CD14-positive monocyte (primary cell): Measurements from ENCODE around the gene ARHGAP21. TPM values are rescaled to one million over a fixed set of nuclear protein-coding genes. Genes with fewer than 3 reads are reported as not detected.

Source experiments
- DNase-seq, 3 donors: peaks; one replicate each; pipeline ENCODE4 v3.0.0-alpha.2; 2011 to 2022
- H2AFZ ChIP-seq: 2 replicates; pipeline ENCODE4 v1.6.0; 2012; ENCODE audit warnings: mild to moderate bottlenecking, low read depth, low read length, inconsistent platforms; ENCODE audit not compliant: insufficient read depth, poor library complexity, severe bottlenecking
- H3K27ac ChIP-seq, 2 donors: 1 replicate in 1 of 2; 2 replicates in 1 of 2; pipeline ENCODE4 v1.5.1; 2012 to 2013; ENCODE audit warnings: low read length in 2 of 2, control low read depth in 1 of 2, inconsistent platforms in 1 of 2, low read depth in 1 of 2, mild to moderate bottlenecking in 1 of 2
- H3K27me3 ChIP-seq, 2 donors: one replicate each; pipeline versions ENCODE4 v1.6.0 to v1.6.1; 2011 to 2013; ENCODE audit warnings: low read length in 2 of 2; ENCODE audit not compliant: control insufficient read depth in 2 of 2, insufficient read depth in 2 of 2
- H3K36me3 ChIP-seq, 2 donors: replicated peaks in 1 of 2; 1 replicate in 1 of 2; 2 replicates in 1 of 2; pipeline versions ENCODE4 v1.5.1 to v1.6.1; 2012 to 2013; ENCODE audit warnings: low read length in 2 of 2, control low read depth in 1 of 2, inconsistent platforms in 1 of 2, mild to moderate bottlenecking in 1 of 2; ENCODE audit not compliant: insufficient read depth in 2 of 2, control insufficient read depth in 1 of 2
- H3K4me1 ChIP-seq, 2 donors: 1 replicate in 1 of 2; 2 replicates in 1 of 2; pipeline versions ENCODE4 v1.5.1 to v1.6.1; 2012 to 2013; ENCODE audit warnings: low read length in 2 of 2, control low read depth in 1 of 2, inconsistent platforms in 1 of 2, mild to moderate bottlenecking in 1 of 2, moderate library complexity in 1 of 2; ENCODE audit not compliant: insufficient read depth in 2 of 2, control insufficient read depth in 1 of 2
- H3K4me2 ChIP-seq: replicated peaks from 2 replicates; pipeline ENCODE3; 2012; ENCODE audit warnings: low read length, moderate library complexity, mild to moderate bottlenecking; ENCODE audit not compliant: poor library complexity, severe bottlenecking; ENCODE audit errors: extremely low read depth
- H3K4me3 ChIP-seq, 3 experiments: fragments of 200-600 bp in 1 of 3; sonication (generic) in 1 of 3; replicated peaks in 1 of 3; 1 replicate in 2 of 3; 2 replicates in 1 of 3; pipeline ENCODE4 v1.5.1; 2011 to 2013; ENCODE audit warnings: low read length in 3 of 3, mild to moderate bottlenecking in 3 of 3, control low read depth in 2 of 3, low read depth in 2 of 3, inconsistent platforms in 1 of 3, moderate library complexity in 1 of 3
- H3K79me2 ChIP-seq: 2 replicates; pipeline ENCODE4 v1.6.0; 2012; ENCODE audit warnings: mild to moderate bottlenecking, control low read depth, inconsistent platforms, low read length, moderate library complexity; ENCODE audit not compliant: insufficient read depth
- H3K9ac ChIP-seq: 2 replicates; pipeline ENCODE4 v1.6.0; 2017; ENCODE audit warnings: low read length, mild to moderate bottlenecking; ENCODE audit not compliant: insufficient read depth, poor library complexity, severe bottlenecking
- H3K9me3 ChIP-seq, 2 donors: replicated peaks in 1 of 2; 1 replicate in 1 of 2; 2 replicates in 1 of 2; pipeline versions ENCODE4 v1.5.1 to v1.6.1; 2012 to 2013; ENCODE audit warnings: low read length in 2 of 2, control low read depth in 1 of 2; ENCODE audit not compliant: control insufficient read depth in 1 of 2, insufficient read depth in 1 of 2
- H4K20me1 ChIP-seq: 2 replicates; pipeline ENCODE4 v1.6.0; 2012; ENCODE audit warnings: mild to moderate bottlenecking, low read length, control low read depth, moderate library complexity; ENCODE audit not compliant: insufficient read depth
- H3K27ac Mint-ChIP-seq, 7 donors: one replicate each; pipeline ENCODE4 v1.8.0; 2020; ENCODE audit warnings: mild to moderate bottlenecking in 7 of 7, mixed read lengths in 7 of 7, moderate library complexity in 6 of 7, inconsistent platforms in 2 of 7
- H3K27me3 Mint-ChIP-seq, 3 donors: one replicate each; pipeline ENCODE4 v1.8.0; 2021 to 2022; ENCODE audit warnings: low read depth in 3 of 3, mild to moderate bottlenecking in 3 of 3, mixed read lengths in 3 of 3, moderate library complexity in 3 of 3, inconsistent platforms in 1 of 3
- H3K36me3 Mint-ChIP-seq, 2 donors: one replicate each; pipeline ENCODE4 v1.8.0; 2020; ENCODE audit warnings: mixed read lengths in 2 of 2, inconsistent platforms in 1 of 2, mild to moderate bottlenecking in 1 of 2
- H3K4me1 Mint-ChIP-seq: one replicate; pipeline ENCODE4 v1.8.0; 2020; ENCODE audit warnings: mild to moderate bottlenecking, mixed read lengths
- H3K4me3 Mint-ChIP-seq, 2 donors: one replicate each; pipeline ENCODE4 v1.8.0; 2020; ENCODE audit warnings: mild to moderate bottlenecking in 2 of 2, mixed read lengths in 2 of 2, moderate library complexity in 1 of 2
- H3K9me3 Mint-ChIP-seq, 7 donors: one replicate each; pipeline ENCODE4 v1.8.0; 2020 to 2022; ENCODE audit warnings: mixed read lengths in 7 of 7, mild to moderate bottlenecking in 6 of 7, moderate library complexity in 6 of 7, inconsistent platforms in 2 of 7
- WGBS: methylation state at CpG from one replicate; pipeline ENCODE4 v1.1.5; 2013; ENCODE audit warnings: missing lambda C conversion rate; ENCODE audit not compliant: insufficient coverage; 5-methylcytosine and 5-hydroxymethylcytosine counted together
- intact Hi-C, 2 donors: fragments of 100-400 bp; cut with micrococcal nuclease; formaldehyde crosslinking; loops; one replicate each; pipeline versions ENCODE4 v1.15.0 to v1.15.1; 2023
- polyA plus RNA-seq, 3 donors: library from polyadenylated mRNA; depleted of rRNA in 1 of 3; unstranded in 2 of 3; stranded (reverse) in 1 of 3; fragments of 300-500 nt in 2 of 3; fragments of >200 nt in 1 of 3; fragmentation: Illumina TruSeq in 2 of 3; gene quantifications; 1 replicate in 2 of 3; 2 replicates in 1 of 3; pipeline ENCODE4 v1.2.3, GENCODE V29; 2012 to 2021
- TF ChIP-seq, protein P1 (sequence below): fragments of 200-600 bp; IDR thresholded peaks from one replicate; pipeline ENCODE4 v1.8.0; 2022; ENCODE audit warnings: antibody characterized with exemption, mild to moderate bottlenecking

ARHGAP21 gene
- polyA plus RNA-seq, 3 donors, result 2.1 to 20.0 (median 3.4) TPM

- Histone ChIP-seq H4K20me1 (no peaks in the 10 kb centered on the region), H3K4me3 (no peak overlapping the region), H3K27me3 (no peaks in the 10 kb centered on the region), H3K9ac (no peak overlapping the region), H3K4me2 (no peak overlapping the region), H3K79me2 (no peaks in the 10 kb centered on the region), H3K9me3 (no peaks in the 10 kb centered on the region), H3K36me3 (no peaks in the 10 kb centered on the region), H2AFZ (no peak overlapping the region), H3K4me1 (no peaks in the 10 kb centered on the region), H3K27ac (no peak overlapping the region)
- WGBS, result 51% methylated on average over 5 of the region's 7 CpGs
- H3K9me3 Mint-ChIP-seq, result peaks cover 0 to 6% (median 5%) of the 10 kb centered on the region in 7 donors
- DNase-seq, result no peak
- no peaks in the 10 kb centered on the region for H3K4me1 Mint-ChIP-seq
- peaks cover 0 to 4% (median 2%) of the 10 kb centered on the region in 3 donors for H3K27me3 Mint-ChIP-seq
- H3K27ac Mint-ChIP-seq, result no peak overlapping the region
- intact Hi-C loops, result no loop called here
- H3K36me3 Mint-ChIP-seq, result no peaks in the 10 kb centered on the region
- TF ChIP-seq, protein P1, sequence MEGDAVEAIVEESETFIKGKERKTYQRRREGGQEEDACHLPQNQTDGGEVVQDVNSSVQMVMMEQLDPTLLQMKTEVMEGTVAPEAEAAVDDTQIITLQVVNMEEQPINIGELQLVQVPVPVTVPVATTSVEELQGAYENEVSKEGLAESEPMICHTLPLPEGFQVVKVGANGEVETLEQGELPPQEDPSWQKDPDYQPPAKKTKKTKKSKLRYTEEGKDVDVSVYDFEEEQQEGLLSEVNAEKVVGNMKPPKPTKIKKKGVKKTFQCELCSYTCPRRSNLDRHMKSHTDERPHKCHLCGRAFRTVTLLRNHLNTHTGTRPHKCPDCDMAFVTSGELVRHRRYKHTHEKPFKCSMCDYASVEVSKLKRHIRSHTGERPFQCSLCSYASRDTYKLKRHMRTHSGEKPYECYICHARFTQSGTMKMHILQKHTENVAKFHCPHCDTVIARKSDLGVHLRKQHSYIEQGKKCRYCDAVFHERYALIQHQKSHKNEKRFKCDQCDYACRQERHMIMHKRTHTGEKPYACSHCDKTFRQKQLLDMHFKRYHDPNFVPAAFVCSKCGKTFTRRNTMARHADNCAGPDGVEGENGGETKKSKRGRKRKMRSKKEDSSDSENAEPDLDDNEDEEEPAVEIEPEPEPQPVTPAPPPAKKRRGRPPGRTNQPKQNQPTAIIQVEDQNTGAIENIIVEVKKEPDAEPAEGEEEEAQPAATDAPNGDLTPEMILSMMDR, result no peak
- H3K4me3 Mint-ChIP-seq, result no peak overlapping the region
Observed at GRCh38 chr10:24571870-24572450, 151.7 kb downstream of the ARHGAP21 start.

GRCh38 chr10:24570658-24571426 is 152.8 kb downstream of the ARHGAP21 start:
- Mint-ChIP-seq H3K4me1 (no peaks in the 10 kb centered on the region), H3K27me3 (peaks cover 0 to 4% (median 2%) of the 10 kb centered on the region in 3 donors), H3K4me3 (no peak overlapping the region), H3K9me3 (peaks cover 0 to 6% (median 5%) of the 10 kb centered on the region in 7 donors), H3K27ac (no peak overlapping the region), H3K36me3 (no peaks in the 10 kb centered on the region)
- intact Hi-C loops, result no loop called here
- Histone ChIP-seq H3K79me2 (no peaks in the 10 kb centered on the region), H2AFZ (no peak overlapping the region), H3K9me3 (no peaks in the 10 kb centered on the region), H3K4me1 (no peaks in the 10 kb centered on the region), H3K4me3 (no peak overlapping the region), H3K4me2 (no peak overlapping the region), H3K27me3 (no peaks in the 10 kb centered on the region), H3K36me3 (no peaks in the 10 kb centered on the region), H3K27ac (no peak overlapping the region), H3K9ac (no peak overlapping the region), H4K20me1 (no peaks in the 10 kb centered on the region)
- 87% methylated on average over 7 of the region's 9 CpGs for WGBS
- TF ChIP-seq, protein P1, result no peak
- DNase-seq, result no peak
